Endothelial cell of umbilical vein (primary cell): ENCODE data around the gene KCNH2. TPM values are rescaled to one million over a fixed set of nuclear protein-coding genes. Genes with fewer than 3 reads are reported as not detected.
A peak's percentile ranks its signal among the peaks of the same experiment; 100 is the strongest.

Experiments
- BruUV-seq: library from RNA; stranded (reverse); fragments of 400-500 nt; replicated peaks from 2 replicates; lab custom pipeline; 2021; lab: Mats Ljungman, UMichigan
- CTCF ChIA-PET: fragments of 300-600, 350-600 bp; sonication (Branson Sonifier 250); formaldehyde crosslinking; loops from one replicate; lab custom pipeline; 2021; ENCODE audit warnings: antibody characterized with exemption, inconsistent platforms; lab: Charles Lee
- POLR2A ChIA-PET: fragments of 300-600, 350-600 bp; sonication (Branson Sonifier 250); formaldehyde crosslinking; loops from one replicate; lab custom pipeline; 2021; ENCODE audit warnings: antibody characterized with exemption, inconsistent platforms; lab: Charles Lee
- DNase-seq: peaks from one replicate; pipeline ENCODE4 v3.0.0-alpha.2; 2011; ENCODE audit warnings: low read depth, low spot score
- FAIRE-seq: peaks from 2 replicates; lab custom pipeline; 2011; peaks lifted over from hg19 to GRCh38; lab: Jason Lieb, UNC
- H2AFZ ChIP-seq: 2 replicates; pipeline ENCODE4 v1.6.0; 2012; ENCODE audit warnings: low read depth, low read length, control low read depth, inconsistent platforms
- H3K27ac ChIP-seq: 2 replicates; pipeline ENCODE4 v1.5.1; 2011; ENCODE audit warnings: low read depth, mild to moderate bottlenecking, control low read depth, low read length, moderate library complexity; ENCODE audit not compliant: insufficient read depth
- H3K27me3 ChIP-seq, 2 experiments: 2 replicates each; pipeline versions ENCODE4 v1.6.0 to v1.6.1; 2011; ENCODE audit warnings: low read length in 2 of 2, mixed read lengths in 1 of 2; ENCODE audit not compliant: control insufficient read depth in 2 of 2, insufficient read depth in 2 of 2
- H3K36me3 ChIP-seq, 2 experiments: 2 replicates in 1 of 2; 3 replicates in 1 of 2; pipeline ENCODE4 v1.5.1; 2011; ENCODE audit warnings: low read length in 2 of 2, mild to moderate bottlenecking in 1 of 2, moderate library complexity in 1 of 2; ENCODE audit not compliant: control insufficient read depth in 2 of 2, insufficient read depth in 2 of 2; ENCODE audit errors: extremely low read depth in 1 of 2
- H3K4me1 ChIP-seq: 3 replicates; pipeline ENCODE4 v1.5.1; 2011; ENCODE audit warnings: mild to moderate bottlenecking, low read length; ENCODE audit not compliant: control insufficient read depth, insufficient read depth; ENCODE audit errors: extremely low read depth
- H3K4me2 ChIP-seq: 2 replicates; pipeline ENCODE4 v1.6.1; 2011; ENCODE audit warnings: low read length, control low read depth, mixed read lengths; ENCODE audit not compliant: insufficient read depth
- H3K4me3 ChIP-seq, 3 experiments: fragments of 200-600 bp in 1 of 3; sonication (generic), shearing (Covaris generic) in 1 of 3; replicated peaks in 1 of 3; 2 replicates each; pipeline ENCODE4 v1.5.1; 2011 to 2016; ENCODE audit warnings: control low read depth in 3 of 3, low read length in 3 of 3, mild to moderate bottlenecking in 2 of 3, inconsistent platforms in 1 of 3, low read depth in 1 of 3, moderate library complexity in 1 of 3; ENCODE audit not compliant: insufficient read depth in 1 of 3
- H3K79me2 ChIP-seq: 2 replicates; pipeline ENCODE4 v1.6.0; 2012; ENCODE audit warnings: low read length, inconsistent platforms; ENCODE audit not compliant: control insufficient read depth, insufficient read depth
- H3K9ac ChIP-seq: replicated peaks from 2 replicates; pipeline ENCODE3; 2011; ENCODE audit warnings: low read length, control low read depth; ENCODE audit not compliant: insufficient read depth; ENCODE audit errors: extremely low read depth
- H3K9me1 ChIP-seq: replicated peaks from 3 replicates; pipeline ENCODE4 v1.6.0; 2011; ENCODE audit warnings: mild to moderate bottlenecking, low read length; ENCODE audit not compliant: control insufficient read depth, insufficient read depth; ENCODE audit errors: extremely low read depth
- H3K9me3 ChIP-seq: replicated peaks from 2 replicates; pipeline ENCODE4 v1.5.1; 2012; ENCODE audit warnings: low read length, inconsistent platforms; ENCODE audit not compliant: control insufficient read depth, insufficient read depth
- H4K20me1 ChIP-seq: replicated peaks from 2 replicates; pipeline ENCODE3; 2011; ENCODE audit warnings: mild to moderate bottlenecking, low read length; ENCODE audit not compliant: control insufficient read depth, insufficient read depth; ENCODE audit errors: extremely low read depth
- CTCF ChIP-seq, 2 donors: IDR thresholded peaks; 1 replicate in 1 of 2; 2 replicates in 1 of 2; pipeline ENCODE4 v1.5.1; 2011; ENCODE audit warnings: low read length in 2 of 2, mild to moderate bottlenecking in 2 of 2, moderate library complexity in 2 of 2, control low read depth in 1 of 2, inconsistent platforms in 1 of 2, low read depth in 1 of 2; ENCODE audit not compliant: insufficient read depth in 1 of 2; ENCODE audit errors: extremely low read depth in 1 of 2
- EZH2 ChIP-seq: IDR thresholded peaks from 2 replicates; pipeline ENCODE4 v1.6.1; 2012; ENCODE audit warnings: borderline replicate concordance, low read depth, mild to moderate bottlenecking, moderate library complexity, low read length, inconsistent platforms; ENCODE audit not compliant: severe bottlenecking
- POLR2A ChIP-seq: IDR thresholded peaks from 2 replicates; pipeline ENCODE4 v1.6.1; 2012; ENCODE audit warnings: low read depth, mild to moderate bottlenecking, control low read depth, low read length
- POLR2AphosphoS5 ChIP-seq: IDR thresholded peaks from 2 replicates; pipeline ENCODE4 v1.6.1; 2012; ENCODE audit warnings: low read depth, mild to moderate bottlenecking, control low read depth, low read length, moderate library complexity; ENCODE audit not compliant: insufficient read depth
- dilution Hi-C: fragments of 300-500 bp; cut with MboI; formaldehyde crosslinking; loops from one replicate; pipeline ENCODE4 v1.15.0; 2019; ENCODE audit warnings: low sequenced_read_pairs; ENCODE audit not compliant: extremely low pct_ligation_motif_present
- intact Hi-C: fragments of 100-400 bp; cut with micrococcal nuclease; formaldehyde crosslinking; loops from one replicate; pipeline ENCODE4 v1.10.0; 2022
- polyA plus RNA-seq, 4 experiments: library from polyadenylated mRNA; depleted of rRNA in 3 of 4; stranded (reverse) in 3 of 4; unstranded in 1 of 4; fragments of >200 nt; gene quantifications; 2 replicates each; pipeline versions ENCODE4 v1.2.1 to v1.2.3, GENCODE V29; 2011 to 2012; ENCODE audit warnings: missing spikeins in 1 of 4
- total RNA-seq: library from RNA; stranded (reverse); gene quantifications from 2 replicates; pipeline ENCODE4 v1.2.3, GENCODE V29; 2021
- TF ChIP-seq, protein P1 (sequence below): IDR thresholded peaks from 2 replicates; pipeline ENCODE4 v1.6.1; 2011; ENCODE audit not compliant: insufficient read depth, insufficient read length

Gene KCNH2
- total and polyA plus RNA-seq, 2 donors (not counting 3 experiments of a cell fraction or from before 2014, with no cell fraction given), result 0.03 to 0.09 TPM

GRCh38 chr7:151008511-151009323 is 30.6 kb upstream of the KCNH2 start:
- CTCF ChIA-PET, result interaction anchor here (0.7 to 9.4 kb wide), 18 partner anchors 11 to 224 kb away, joined by 3 to 107 read pairs (median 4); partner anchors contain the start of genes ABCB8, ATG9B and CHPF2
- no peaks in the 10 kb centered on the region for H3K9me3 ChIP-seq
- H3K36me3 ChIP-seq, result peaks cover 0 to 24% of the 10 kb centered on the region in 2 experiments
- peak; percentile 62 for DNase-seq
- H3K4me3 ChIP-seq, result no peak overlapping the region
- no peak overlapping the region for H2AFZ ChIP-seq
- POLR2A ChIA-PET, result interaction anchor here (0.8 to 1.2 kb wide), 2 partner anchors 14 to 16 kb away, joined by 3 to 8 read pairs; no protein-coding TSS in a partner anchor
- no peaks in the 10 kb centered on the region for H3K9me1 ChIP-seq
- intact Hi-C loops (loop anchor here (1.0 kb wide), 5 partner anchors 14 to 103 kb away; partner anchors contain the start of gene ABCB8), dilution Hi-C loops (no loop called here)
- TF ChIP-seq POLR2A, result peak; percentile 49
- TF ChIP-seq, protein P1, sequence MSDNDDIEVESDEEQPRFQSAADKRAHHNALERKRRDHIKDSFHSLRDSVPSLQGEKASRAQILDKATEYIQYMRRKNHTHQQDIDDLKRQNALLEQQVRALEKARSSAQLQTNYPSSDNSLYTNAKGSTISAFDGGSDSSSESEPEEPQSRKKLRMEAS, result no peak
- TF ChIP-seq CTCF (IDR thresholded peaks at IDR 0.05; ENCODE audit: extremely low read depth in 1 of 2, insufficient read depth in 1 of 2, low read depth in 1 of 2, low read length in 2 of 2), result peak; percentile 96 to 98
- TF ChIP-seq POLR2AphosphoS5, result peak; percentile 35
- TF ChIP-seq EZH2, result no peak
- peaks cover 44% of the 10 kb centered on the region for H3K4me1 ChIP-seq
- FAIRE-seq, result peak; percentile 66
- peak overlapping the region; percentile 4 for H3K4me2 ChIP-seq
- H3K27ac ChIP-seq, result peak overlapping the region; percentile 23
- H3K27me3 ChIP-seq, result no peaks in the 10 kb centered on the region
- no TSS peak for BruUV-seq
- H3K79me2 ChIP-seq, result no peaks in the 10 kb centered on the region
- no peaks in the 10 kb centered on the region for H4K20me1 ChIP-seq
- H3K9ac ChIP-seq, result no peak overlapping the region
